ENCODE results near the gene NELL1.

DNA sequence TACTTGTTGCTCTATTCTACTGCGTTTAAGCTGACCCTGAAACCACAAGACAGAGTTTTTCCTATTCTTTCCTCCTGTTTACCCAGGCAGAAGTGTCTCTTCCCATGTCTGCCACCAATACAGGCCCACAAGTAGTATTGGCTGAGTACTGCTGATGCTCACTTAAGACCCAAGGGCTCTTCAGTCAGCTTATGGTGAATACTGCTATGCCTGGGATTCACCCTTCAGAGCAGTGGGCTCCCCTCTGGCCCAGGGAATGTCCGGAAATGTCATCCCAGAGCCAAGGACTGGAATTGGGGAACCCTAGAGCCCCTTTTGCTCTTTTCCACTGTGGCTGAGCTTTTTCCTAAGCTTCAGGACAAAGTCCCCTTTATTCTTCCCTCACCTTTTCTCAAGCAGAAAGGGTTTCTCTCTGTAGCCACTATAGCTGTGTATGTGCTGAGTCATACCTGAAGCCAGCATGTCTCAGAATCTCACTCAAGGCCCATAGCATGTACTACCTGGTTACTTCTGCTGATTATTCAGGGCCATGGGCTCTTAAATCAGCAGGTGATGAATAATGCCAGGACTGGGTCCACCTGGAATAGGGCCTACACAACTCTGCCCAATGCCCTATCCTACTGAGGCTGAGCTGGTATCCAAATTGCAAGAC, 777.7 kb downstream of the NELL1 start:
- TF ChIP-seq, protein P1, sequence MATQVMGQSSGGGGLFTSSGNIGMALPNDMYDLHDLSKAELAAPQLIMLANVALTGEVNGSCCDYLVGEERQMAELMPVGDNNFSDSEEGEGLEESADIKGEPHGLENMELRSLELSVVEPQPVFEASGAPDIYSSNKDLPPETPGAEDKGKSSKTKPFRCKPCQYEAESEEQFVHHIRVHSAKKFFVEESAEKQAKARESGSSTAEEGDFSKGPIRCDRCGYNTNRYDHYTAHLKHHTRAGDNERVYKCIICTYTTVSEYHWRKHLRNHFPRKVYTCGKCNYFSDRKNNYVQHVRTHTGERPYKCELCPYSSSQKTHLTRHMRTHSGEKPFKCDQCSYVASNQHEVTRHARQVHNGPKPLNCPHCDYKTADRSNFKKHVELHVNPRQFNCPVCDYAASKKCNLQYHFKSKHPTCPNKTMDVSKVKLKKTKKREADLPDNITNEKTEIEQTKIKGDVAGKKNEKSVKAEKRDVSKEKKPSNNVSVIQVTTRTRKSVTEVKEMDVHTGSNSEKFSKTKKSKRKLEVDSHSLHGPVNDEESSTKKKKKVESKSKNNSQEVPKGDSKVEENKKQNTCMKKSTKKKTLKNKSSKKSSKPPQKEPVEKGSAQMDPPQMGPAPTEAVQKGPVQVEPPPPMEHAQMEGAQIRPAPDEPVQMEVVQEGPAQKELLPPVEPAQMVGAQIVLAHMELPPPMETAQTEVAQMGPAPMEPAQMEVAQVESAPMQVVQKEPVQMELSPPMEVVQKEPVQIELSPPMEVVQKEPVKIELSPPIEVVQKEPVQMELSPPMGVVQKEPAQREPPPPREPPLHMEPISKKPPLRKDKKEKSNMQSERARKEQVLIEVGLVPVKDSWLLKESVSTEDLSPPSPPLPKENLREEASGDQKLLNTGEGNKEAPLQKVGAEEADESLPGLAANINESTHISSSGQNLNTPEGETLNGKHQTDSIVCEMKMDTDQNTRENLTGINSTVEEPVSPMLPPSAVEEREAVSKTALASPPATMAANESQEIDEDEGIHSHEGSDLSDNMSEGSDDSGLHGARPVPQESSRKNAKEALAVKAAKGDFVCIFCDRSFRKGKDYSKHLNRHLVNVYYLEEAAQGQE (IDR thresholded peaks at IDR 0.05; ENCODE audit: unreplicated experiment): no peak
- TF ChIP-seq, protein P2, sequence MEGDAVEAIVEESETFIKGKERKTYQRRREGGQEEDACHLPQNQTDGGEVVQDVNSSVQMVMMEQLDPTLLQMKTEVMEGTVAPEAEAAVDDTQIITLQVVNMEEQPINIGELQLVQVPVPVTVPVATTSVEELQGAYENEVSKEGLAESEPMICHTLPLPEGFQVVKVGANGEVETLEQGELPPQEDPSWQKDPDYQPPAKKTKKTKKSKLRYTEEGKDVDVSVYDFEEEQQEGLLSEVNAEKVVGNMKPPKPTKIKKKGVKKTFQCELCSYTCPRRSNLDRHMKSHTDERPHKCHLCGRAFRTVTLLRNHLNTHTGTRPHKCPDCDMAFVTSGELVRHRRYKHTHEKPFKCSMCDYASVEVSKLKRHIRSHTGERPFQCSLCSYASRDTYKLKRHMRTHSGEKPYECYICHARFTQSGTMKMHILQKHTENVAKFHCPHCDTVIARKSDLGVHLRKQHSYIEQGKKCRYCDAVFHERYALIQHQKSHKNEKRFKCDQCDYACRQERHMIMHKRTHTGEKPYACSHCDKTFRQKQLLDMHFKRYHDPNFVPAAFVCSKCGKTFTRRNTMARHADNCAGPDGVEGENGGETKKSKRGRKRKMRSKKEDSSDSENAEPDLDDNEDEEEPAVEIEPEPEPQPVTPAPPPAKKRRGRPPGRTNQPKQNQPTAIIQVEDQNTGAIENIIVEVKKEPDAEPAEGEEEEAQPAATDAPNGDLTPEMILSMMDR (conservative IDR thresholded peaks at IDR 0.05; ENCODE audit: low read depth in 2 of 2): no peak
- no peak for TF ChIP-seq STAT1 (IDR thresholded peaks at IDR 0.05; ENCODE audit: unreplicated experiment)
- no peak for TF ChIP-seq EZH2 (IDR thresholded peaks at IDR 0.05; ENCODE audit: low read depth, unreplicated experiment)
- no peak for TF ChIP-seq POLR2AphosphoS5 (IDR thresholded peaks at IDR 0.05; ENCODE audit: low read depth)
- no peak for TF ChIP-seq CREB1 (CRISPR knock-in tag; IDR thresholded peaks at IDR 0.05; ENCODE audit: low read depth)
- TF ChIP-seq ZNF331 (CRISPR knock-in tag; IDR thresholded peaks at IDR 0.05; ENCODE audit: low read depth): no peak
- no peak for TF ChIP-seq EZH2phosphoT487 (IDR thresholded peaks at IDR 0.05; ENCODE audit: unreplicated experiment)
- no peak for TF ChIP-seq JUNB (IDR thresholded peaks at IDR 0.05; ENCODE audit: unreplicated experiment)
- TF ChIP-seq ZNF114 (CRISPR knock-in tag; IDR thresholded peaks at IDR 0.05): no peak
- TF ChIP-seq, protein P3, sequence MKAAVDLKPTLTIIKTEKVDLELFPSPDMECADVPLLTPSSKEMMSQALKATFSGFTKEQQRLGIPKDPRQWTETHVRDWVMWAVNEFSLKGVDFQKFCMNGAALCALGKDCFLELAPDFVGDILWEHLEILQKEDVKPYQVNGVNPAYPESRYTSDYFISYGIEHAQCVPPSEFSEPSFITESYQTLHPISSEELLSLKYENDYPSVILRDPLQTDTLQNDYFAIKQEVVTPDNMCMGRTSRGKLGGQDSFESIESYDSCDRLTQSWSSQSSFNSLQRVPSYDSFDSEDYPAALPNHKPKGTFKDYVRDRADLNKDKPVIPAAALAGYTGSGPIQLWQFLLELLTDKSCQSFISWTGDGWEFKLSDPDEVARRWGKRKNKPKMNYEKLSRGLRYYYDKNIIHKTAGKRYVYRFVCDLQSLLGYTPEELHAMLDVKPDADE (IDR thresholded peaks at IDR 0.05): no peak

Measured in GM23338 (cell line).